SK-N-DZ (cell line): ENCODE data around the gene RFX3. TPM values are rescaled to one million over a fixed set of nuclear protein-coding genes. Genes with fewer than 3 reads are reported as not detected.
A peak's percentile ranks its signal among the peaks of the same experiment; 100 is the strongest.

Experiments used
- DNase-seq: peaks from one replicate; pipeline ENCODE4 v3.0.0-alpha.2; 2015; ENCODE audit warnings: low spot score
- polyA plus RNA-seq, 2 experiments: library from polyadenylated mRNA; depleted of rRNA; stranded (reverse); fragments of >200 nt; gene quantifications; 2 replicates each; pipeline ENCODE4 v1.2.3, GENCODE V29; 2014

Gene RFX3
- 2.8 and 2.9 TPM in 2 replicates for polyA plus RNA-seq (2014; cell fraction: cytosol; rRNA removed)
- 4.7 and 8.1 TPM in 2 replicates for polyA plus RNA-seq (2014; cell fraction: nucleus; rRNA removed)

DNA sequence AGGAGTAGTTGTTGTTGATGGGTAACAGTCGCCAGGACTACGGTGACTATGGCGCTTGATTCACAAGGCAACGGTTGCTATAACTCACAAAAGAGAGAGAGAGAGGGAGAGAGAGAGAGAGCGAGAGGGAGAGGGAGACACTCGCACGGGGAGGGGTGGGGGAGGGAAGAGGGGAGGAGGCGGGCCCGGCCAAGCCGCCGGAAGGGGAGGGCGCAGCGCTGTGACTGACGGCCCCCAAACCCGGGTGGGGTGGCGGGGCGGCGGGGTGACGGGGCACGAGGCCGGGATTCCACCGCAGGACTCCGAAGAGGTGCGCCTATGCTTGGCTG, at the start of gene RFX3:
TSS of gene RFX3 (minus strand) at position 166 of the 329 bp plus-strand sequence. CDS start 130,413 bp downstream, outside the sequence.
- DNase-seq: peak; percentile 71

GRCh38 chr9:3571500-3571899, 45.7 kb upstream of the RFX3 start:
- DNase-seq: no peak

GRCh38 chr9:3569529-3569928, 43.7 kb upstream of the RFX3 start:
- no peak for DNase-seq

GRCh38 chr9:3567988-3568387, 42.2 kb upstream of the RFX3 start:
- DNase-seq: no peak

DNA sequence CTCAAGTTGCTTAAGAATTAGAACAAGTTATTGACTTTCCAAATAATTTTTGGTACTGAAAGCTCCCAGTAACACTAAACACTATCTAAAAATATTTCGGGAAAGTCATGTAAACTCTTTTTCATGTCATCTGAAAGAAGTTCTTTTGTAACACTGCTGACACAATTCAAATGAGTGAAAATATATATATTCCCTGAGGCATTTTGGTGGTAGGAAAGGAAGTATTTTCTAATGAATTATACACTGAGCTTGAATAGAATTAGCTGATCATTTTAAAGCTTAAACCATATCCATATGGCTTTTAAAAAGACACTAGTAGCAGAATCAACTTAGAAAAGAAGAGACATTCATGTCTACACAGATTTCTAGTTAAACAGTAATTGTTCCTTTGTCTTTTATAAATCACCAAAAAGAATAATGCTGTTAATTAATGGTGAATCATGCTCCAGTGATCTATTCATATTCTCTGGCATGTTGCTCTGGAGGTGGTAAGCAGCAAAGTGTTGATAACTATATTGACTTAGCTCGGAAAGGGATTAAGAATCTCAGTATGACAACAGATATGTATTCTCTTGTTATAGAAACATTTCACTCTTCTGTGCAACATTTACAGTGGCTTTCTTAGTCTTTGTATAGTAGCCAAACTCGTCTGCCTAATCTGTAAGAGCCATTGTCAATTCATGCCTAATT, 27.4 kb upstream of the RFX3 start:
- DNase-seq: no peak

- no peak for DNase-seq
Measured at GRCh38 chr9:3549225-3549624, 23.4 kb upstream of the RFX3 start.

DNA sequence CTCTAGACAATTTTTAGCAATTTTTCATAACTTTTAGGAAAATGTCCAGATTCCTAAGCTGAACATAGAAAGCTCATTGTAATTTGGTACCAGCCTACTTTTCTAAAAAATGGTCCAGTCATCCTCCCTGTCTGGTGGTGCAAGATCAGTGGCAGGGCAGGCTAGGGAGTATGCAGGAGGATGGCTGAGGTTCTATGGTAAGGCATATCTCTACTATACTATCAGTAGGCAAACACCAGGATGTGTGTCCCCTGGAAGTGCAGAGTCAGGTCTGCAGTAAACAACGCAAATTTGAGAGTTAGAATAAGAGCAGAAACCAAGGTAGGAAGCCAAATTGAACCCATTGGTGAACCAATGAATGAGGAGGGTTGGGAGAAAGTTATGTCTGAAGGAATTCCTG, 22.8 kb upstream of the RFX3 start:
- no peak for DNase-seq

GRCh38 chr9:3541206-3541605, 15.4 kb upstream of the RFX3 start:
- no peak for DNase-seq

- DNase-seq: no peak
Measured at GRCh38 chr9:3534614-3535404, 9.0 kb upstream of the RFX3 start.

DNA sequence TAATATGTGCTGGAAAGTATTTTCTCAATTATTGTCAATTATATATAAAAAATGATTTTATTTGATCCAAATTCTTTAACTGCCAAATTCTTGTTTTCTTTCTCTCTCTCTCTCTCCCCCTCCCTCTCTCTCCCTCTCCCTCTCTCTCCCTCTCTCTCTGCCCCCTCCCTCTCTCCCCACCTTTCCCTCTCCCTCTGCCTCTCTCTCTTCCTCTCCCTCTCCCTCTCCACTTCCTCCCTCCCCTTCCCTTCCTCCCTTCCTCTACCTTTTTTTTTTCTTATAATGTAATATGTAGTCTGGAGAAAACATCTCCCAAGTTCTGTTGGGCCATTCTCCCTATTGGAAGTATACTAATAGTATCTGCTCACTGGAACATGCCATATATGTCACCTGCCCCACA, 6.4 kb upstream of the RFX3 start:
- DNase-seq: no peak

DNA sequence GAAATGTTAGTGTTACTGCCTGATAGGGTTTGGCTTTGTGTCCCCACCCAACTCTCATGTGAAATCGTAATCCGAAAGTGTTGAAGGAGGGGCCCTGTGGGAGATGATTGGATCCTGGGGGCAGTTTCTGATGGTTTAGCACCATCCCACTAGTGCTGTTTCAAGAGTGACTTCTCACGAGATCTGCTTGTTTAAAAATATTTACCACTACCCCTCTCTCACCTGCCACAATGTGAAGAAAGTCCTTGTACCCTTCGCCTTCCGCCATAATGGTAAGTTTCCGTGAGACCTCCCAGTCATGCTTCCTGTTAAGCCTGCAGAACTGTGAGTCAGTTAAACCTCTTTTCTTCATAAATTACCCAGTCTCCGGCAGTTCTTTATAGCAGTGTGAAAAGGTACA, 2.6 kb upstream of the RFX3 start:
- no peak for DNase-seq

- peak; percentile 34 for DNase-seq
Measured at GRCh38 chr9:3526997-3527940, 1.5 kb upstream of the RFX3 start.

- DNase-seq: peak; percentile 70
Measured at GRCh38 chr9:3526165-3526996, 580 bp upstream of the RFX3 start.

GRCh38 chr9:3525096-3525835, 535 bp downstream of the RFX3 start:
- no peak for DNase-seq

DNA sequence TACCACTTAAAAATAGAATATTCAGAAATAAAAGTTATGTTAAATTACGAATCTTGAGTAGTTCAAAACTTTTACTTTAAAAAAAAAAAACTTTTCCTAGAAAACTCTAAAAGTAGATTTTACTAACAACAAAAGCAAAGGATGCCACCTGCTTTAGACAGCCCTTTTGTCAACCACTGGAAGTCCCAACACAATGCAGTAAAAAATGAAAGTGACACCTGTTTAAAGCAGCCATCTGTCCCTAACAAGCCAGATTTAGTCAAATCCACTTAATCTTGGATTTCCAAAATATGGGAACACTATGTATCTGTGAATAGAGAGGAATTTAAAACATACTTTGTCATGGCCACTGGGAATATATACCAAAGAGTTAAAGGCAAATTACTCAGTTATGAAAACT, 3.8 kb downstream of the RFX3 start:
- no peak for DNase-seq

DNA sequence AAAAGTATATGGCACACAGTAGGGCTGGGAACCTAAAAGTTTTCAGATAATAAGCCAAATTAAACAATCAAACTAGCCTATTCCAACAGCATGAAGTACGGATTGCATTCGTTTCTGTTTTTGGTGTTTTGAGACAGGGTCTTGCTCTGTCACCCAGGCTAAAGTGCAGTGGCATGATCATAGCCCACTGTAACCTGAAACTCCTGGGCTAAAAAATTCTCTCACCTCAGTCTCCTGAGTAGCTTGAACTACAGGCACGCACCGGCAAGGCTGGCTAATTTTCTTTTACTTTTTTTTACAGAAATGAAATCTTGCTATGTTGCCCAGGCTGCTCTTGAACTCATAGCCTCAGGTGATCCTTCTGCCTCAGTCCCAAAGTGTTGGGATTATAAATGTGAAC, 5.2 kb downstream of the RFX3 start:
- DNase-seq: no peak

- DNase-seq: no peak
Measured at GRCh38 chr9:3517377-3518048, 8.3 kb downstream of the RFX3 start.

- no peak for DNase-seq
Measured at GRCh38 chr9:3516667-3517330, 9.0 kb downstream of the RFX3 start.

GRCh38 chr9:3515405-3515804, 10.4 kb downstream of the RFX3 start:
- DNase-seq: no peak
